ENCODE results near the gene ARSG. TPM values are rescaled to one million over a fixed set of nuclear protein-coding genes. Genes with fewer than 3 reads are reported as not detected.

Gene ARSG
- total RNA-seq, 1 experiment from 2014 or later: 6.1 TPM

- Histone ChIP-seq H3K4me3 (ENCODE audit: low read depth, low read length) (no peak overlapping the region), H3K36me3 (ENCODE audit: control insufficient read depth, insufficient read depth, low read length) (no peaks in the 10 kb centered on the region), H3K9me3 (no peaks in the 10 kb centered on the region), H3K27me3 (replicated peaks; ENCODE audit: control insufficient read depth, insufficient read depth, low read length) (no peaks in the 10 kb centered on the region), H3K4me1 (no peaks in the 10 kb centered on the region)
- TF ChIP-seq CTCF (IDR thresholded peaks at IDR 0.05; ENCODE audit: insufficient read depth in 1 of 2, low read depth in 1 of 2, low read length in 1 of 2, severe bottlenecking in 1 of 2, unreplicated experiment in 1 of 2): no peak
- H3K9me3 Mint-ChIP-seq (ENCODE audit: unreplicated experiment): peaks cover 9% of the 10 kb centered on the region
- no peak overlapping the region for H3K27ac Mint-ChIP-seq (ENCODE audit: unreplicated experiment)
- ChIA-PET POLR2A (no interaction called here), CTCF (interaction anchor here (0.9 kb wide), 1 partner anchor 8 kb away, joined by 5 read pairs; no protein-coding TSS in a partner anchor)
- intact Hi-C loops (cut with micrococcal nuclease; ENCODE audit: unreplicated experiment): no loop called here
- no peaks in the 10 kb centered on the region for H3K27me3 Mint-ChIP-seq (ENCODE audit: insufficient read depth, unreplicated experiment)
- peaks cover 7% of the 10 kb centered on the region for H3K4me1 Mint-ChIP-seq (ENCODE audit: low read depth, unreplicated experiment)
- no TSS peak for BruUV-seq (replicated peaks)
- no peak for DNase-seq
- no peaks in the 10 kb centered on the region for H3K36me3 Mint-ChIP-seq (ENCODE audit: insufficient read depth, unreplicated experiment)
- no peak overlapping the region for H3K4me3 Mint-ChIP-seq (ENCODE audit: unreplicated experiment)
Measured at GRCh38 chr17:68390888-68391545, 99.7 kb downstream of the ARSG start.

DNA sequence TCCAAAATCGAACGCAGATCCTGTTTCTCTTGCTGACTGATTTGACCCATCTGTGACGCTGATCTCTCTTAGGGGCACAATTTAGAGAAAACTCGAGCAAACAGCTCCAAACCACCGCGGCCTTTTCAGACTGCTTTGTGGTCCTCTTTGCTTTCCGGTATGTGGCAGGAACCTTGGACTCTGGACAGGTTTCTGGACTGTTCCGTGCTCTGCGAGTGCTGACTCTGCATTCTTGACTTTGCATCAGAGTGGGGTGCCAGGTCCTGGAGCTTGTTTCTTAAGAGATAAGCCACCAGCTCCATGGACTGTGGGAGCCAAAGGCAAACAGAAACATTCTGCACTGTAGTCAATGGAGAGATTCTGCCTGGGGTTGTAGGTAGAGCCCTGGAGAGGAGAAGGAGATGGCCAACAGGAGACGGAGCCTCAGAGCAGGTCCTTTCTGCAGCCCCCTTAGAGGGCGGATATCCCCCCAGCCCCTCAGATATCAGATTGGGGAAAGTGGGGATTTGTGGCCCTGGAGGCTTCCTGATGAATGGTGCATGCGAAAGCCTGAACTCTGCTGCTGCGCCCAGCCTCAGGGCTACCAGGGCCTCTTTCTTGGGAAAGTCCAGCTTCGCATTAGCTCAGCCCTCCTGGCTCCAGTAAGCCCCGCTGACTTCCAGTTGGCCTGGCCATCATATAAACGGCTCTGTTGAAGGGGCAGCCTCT is 100.4 kb downstream of the ARSG start:
- H3K36me3 ChIP-seq (ENCODE audit: control insufficient read depth, insufficient read depth, low read length): no peaks in the 10 kb centered on the region
- H3K9me3 ChIP-seq: no peaks in the 10 kb centered on the region
- TF ChIP-seq CTCF (IDR thresholded peaks at IDR 0.05; ENCODE audit: insufficient read depth in 1 of 2, low read depth in 1 of 2, low read length in 1 of 2, severe bottlenecking in 1 of 2, unreplicated experiment in 1 of 2): no peak
- Mint-ChIP-seq H3K4me3 (ENCODE audit: unreplicated experiment) (no peak overlapping the region), H3K4me1 (ENCODE audit: low read depth, unreplicated experiment) (peaks cover 7% of the 10 kb centered on the region), H3K27me3 (ENCODE audit: insufficient read depth, unreplicated experiment) (no peaks in the 10 kb centered on the region), H3K9me3 (ENCODE audit: unreplicated experiment) (peaks cover 9% of the 10 kb centered on the region), H3K27ac (ENCODE audit: unreplicated experiment) (no peak overlapping the region), H3K36me3 (ENCODE audit: insufficient read depth, unreplicated experiment) (no peaks in the 10 kb centered on the region)
- no peak overlapping the region for H3K4me3 ChIP-seq (ENCODE audit: low read depth, low read length)
- DNase-seq: no peak
- ChIA-PET CTCF (no interaction called here), POLR2A (no interaction called here)
- intact Hi-C loops (cut with micrococcal nuclease; ENCODE audit: unreplicated experiment): no loop called here
- BruUV-seq (replicated peaks): no TSS peak
- H3K27me3 ChIP-seq (replicated peaks; ENCODE audit: control insufficient read depth, insufficient read depth, low read length): no peaks in the 10 kb centered on the region
- no peaks in the 10 kb centered on the region for H3K4me1 ChIP-seq

DNA sequence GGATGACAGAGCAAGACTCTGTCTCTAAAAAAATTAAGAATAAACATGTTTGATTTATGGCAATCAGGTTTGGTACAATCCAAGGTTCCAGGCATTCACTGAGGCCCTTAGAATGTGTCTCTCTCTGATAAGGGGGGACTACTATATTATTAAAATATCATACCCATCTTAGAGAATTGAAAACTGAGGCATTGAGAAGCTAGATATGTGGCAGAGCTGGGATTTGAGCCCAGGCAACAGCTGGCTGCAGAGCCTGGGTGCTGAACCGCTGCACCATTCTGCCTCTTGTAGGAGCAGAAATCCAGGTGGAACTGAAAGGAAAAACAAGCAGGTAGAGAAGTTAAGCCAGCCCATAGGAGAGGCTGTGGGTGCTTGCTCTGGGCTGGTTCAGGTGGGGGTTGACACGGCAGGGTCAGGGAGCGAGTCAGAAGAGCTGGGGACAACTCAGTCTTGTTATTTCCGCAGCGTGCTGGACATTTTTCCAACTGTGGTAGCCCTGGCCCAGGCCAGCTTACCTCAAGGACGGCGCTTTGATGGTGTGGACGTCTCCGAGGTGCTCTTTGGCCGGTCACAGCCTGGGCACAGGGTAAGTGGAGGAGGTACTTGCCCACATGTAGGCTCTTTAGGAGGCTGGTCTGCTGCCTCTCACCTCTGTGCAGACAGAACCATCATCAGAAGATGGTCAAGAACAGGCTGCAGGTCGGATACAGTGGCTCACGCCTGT is 103.5 kb downstream of the ARSG start:
- Mint-ChIP-seq H3K4me3 (ENCODE audit: unreplicated experiment) (no peak overlapping the region), H3K9me3 (ENCODE audit: unreplicated experiment) (peaks cover 9% of the 10 kb centered on the region), H3K36me3 (ENCODE audit: insufficient read depth, unreplicated experiment) (no peaks in the 10 kb centered on the region), H3K27ac (ENCODE audit: unreplicated experiment) (no peak overlapping the region), H3K27me3 (ENCODE audit: insufficient read depth, unreplicated experiment) (peaks cover 2% of the 10 kb centered on the region), H3K4me1 (ENCODE audit: low read depth, unreplicated experiment) (no peaks in the 10 kb centered on the region)
- no peaks in the 10 kb centered on the region for H3K36me3 ChIP-seq (ENCODE audit: control insufficient read depth, insufficient read depth, low read length)
- ChIA-PET POLR2A (interaction anchor here (0.6 kb wide), 2 partner anchors 44 to 104 kb away, joined by 3 to 5 read pairs; partner anchors contain the start of genes ARSG and SLC16A6), CTCF (interaction anchor here (0.6 kb wide), 1 partner anchor 899 kb away, joined by 7 read pairs; no protein-coding TSS in a partner anchor)
- H3K9me3 ChIP-seq: no peaks in the 10 kb centered on the region
- no peak for TF ChIP-seq CTCF (IDR thresholded peaks at IDR 0.05; ENCODE audit: insufficient read depth in 1 of 2, low read depth in 1 of 2, low read length in 1 of 2, severe bottlenecking in 1 of 2, unreplicated experiment in 1 of 2)
- H3K4me3 ChIP-seq (ENCODE audit: low read depth, low read length): no peak overlapping the region
- BruUV-seq (replicated peaks): no TSS peak
- intact Hi-C loops (cut with micrococcal nuclease; ENCODE audit: unreplicated experiment): loop anchor here (5.0 kb wide), 1 partner anchor 42 kb away; no protein-coding TSS in a partner anchor
- DNase-seq: no peak
- no peaks in the 10 kb centered on the region for H3K4me1 ChIP-seq
- H3K27me3 ChIP-seq (replicated peaks; ENCODE audit: control insufficient read depth, insufficient read depth, low read length): no peaks in the 10 kb centered on the region

Measured in Caco-2 (cell line).